Erythroblast (primary cell): ENCODE results near the gene PLPP7.
A peak's percentile ranks its signal among the peaks of the same experiment; 100 is the strongest.

Source experiments
- DNase-seq, 2 experiments: peaks; one replicate each; lab custom pipeline; 2025; lab: John Stamatoyannopoulos, UW
- GATA1 ChIP-seq: IDR thresholded peaks from 2 replicates; pipeline ENCODE4 v1.6.1; 2011; ENCODE audit warnings: low read depth, mild to moderate bottlenecking, control low read depth, low read length, moderate library complexity
- POLR2A ChIP-seq: IDR thresholded peaks from 2 replicates; pipeline ENCODE4 v1.6.1; 2011; ENCODE audit warnings: mild to moderate bottlenecking, low read length

PLPP7 gene

GRCh38 chr9:131281119-131281965, 8.2 kb upstream of the PLPP7 start:
- DNase-seq = no peak

DNA sequence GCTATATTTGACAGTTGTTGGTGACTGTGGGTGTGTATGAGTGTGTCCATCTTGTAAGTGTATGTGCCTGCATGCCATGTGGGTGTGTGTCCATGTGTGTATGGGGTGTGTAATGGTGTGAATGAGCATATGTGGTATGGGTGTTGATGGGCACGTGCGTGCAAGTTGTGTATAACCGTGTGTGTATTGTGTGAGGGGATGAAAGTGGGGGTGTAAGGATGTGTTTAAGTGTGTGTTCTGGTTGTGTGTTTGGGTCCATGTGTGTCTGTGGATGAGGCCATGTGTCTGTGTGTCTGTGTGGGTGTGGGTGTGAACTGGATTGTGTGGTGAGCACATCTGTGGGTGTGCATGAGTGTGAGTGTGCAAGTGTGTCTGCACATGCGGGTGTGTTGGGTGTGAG, 7.3 kb upstream of the PLPP7 start:
- no peak for TF ChIP-seq POLR2A
- no peak for TF ChIP-seq GATA1
- DNase-seq = no peak

More at GRCh38 chr9:131281119-131281965, 8.2 kb upstream of the PLPP7 start:
- no peak for TF ChIP-seq POLR2A
- TF ChIP-seq GATA1 = no peak

DNA sequence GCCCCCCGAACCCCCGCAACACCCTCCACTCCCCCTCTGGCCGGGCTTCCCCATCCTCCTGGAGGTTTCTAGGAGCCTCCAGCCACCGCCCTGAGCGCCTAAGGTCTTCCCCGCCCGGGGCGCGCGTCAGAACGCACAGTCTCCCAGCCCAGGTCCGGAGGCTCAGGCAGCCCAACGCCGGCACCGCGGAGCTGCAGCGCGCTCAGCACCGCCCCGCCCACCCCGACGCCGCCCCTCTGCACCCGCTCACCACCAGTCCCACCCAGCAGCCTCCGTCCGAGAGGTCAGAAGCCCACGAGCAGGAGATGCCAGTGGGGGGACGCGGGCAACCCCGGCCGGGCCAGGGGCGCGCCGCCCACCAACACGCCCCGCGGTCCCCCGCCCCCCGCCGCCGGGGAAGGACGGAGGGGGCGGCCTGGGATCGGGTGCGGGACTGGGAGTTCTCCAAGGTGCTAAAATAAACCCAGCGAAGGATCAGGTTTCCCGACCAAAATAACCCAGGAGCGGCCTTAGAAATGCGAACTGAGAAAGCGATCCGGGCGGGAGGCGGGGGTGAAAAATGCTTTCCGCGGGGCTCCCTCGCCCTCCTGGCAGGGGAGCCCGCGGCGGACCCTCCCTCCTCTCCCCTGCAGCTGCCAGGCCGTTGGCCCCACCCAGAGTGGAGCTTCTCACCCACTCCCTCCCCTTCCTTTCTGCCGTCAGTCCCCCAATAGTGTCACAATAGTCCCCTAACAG, 6.7 kb upstream of the PLPP7 start:
- TF ChIP-seq GATA1 = no peak
- TF ChIP-seq POLR2A = no peak
- DNase-seq = peak; percentile 52 to 56

GRCh38 chr9:131284856-131285255, 4.7 kb upstream of the PLPP7 start:
- TF ChIP-seq POLR2A (no peak), GATA1 (no peak)
- DNase-seq = no peak

- DNase-seq = no peak
- no peak for TF ChIP-seq GATA1
- no peak for TF ChIP-seq POLR2A
Observed at GRCh38 chr9:131287359-131287758, 2.2 kb upstream of the PLPP7 start.

DNA sequence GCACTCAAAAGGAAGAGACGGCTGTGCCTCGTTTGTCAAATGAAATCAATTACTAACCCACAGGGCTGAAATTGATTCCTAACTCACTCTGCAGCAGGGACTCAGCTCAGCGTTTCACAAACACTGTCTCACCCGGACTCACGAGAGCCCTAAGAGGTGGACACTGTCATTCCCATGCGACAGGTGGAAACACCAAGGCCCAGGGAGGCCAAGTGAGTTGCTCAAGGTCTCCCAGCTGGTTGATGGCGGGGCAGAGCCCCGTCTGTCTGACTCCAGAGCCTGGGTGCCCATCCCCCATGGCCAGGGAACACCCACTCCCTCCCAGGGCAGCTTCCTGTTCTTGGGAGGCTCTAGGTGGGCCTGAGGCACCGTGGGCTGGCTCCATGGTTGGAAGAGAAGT, 1.3 kb upstream of the PLPP7 start:
- no peak for DNase-seq
- TF ChIP-seq GATA1 = no peak
- TF ChIP-seq POLR2A = no peak

DNA sequence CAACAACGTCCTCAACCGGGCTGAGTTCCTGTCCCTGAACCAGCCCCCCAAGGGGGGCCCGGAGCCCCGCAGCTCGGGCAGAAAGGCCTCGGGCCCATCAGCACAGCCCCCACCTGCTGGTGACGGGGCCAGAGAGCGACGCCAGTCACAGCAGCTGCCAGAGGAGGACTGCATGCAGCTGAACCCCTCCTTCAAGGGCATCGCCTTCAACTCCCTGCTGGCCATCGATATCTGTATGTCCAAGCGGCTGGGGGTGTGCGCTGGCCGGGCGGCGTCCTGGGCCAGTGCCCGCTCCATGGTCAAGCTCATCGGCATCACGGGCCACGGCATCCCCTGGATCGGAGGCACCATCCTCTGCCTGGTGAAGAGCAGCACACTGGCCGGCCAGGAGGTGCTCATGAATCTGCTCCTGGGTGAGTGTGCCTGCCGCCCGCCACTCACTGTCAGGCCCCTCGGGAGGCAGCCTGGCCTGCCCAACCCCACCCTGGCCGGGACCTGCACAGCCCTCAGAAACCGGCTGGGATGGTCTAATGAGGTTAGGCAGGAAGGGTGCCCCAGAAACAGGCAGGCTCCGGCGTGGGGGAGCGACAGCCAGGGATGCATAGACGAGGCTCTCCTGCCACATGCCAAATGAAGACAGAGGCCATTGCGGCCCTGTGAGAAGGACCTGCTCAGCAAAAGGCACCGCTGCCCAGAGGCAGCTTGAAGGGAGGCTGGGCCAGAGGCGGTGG, 678 bp downstream of the PLPP7 start:
- no peak for DNase-seq
- no peak for TF ChIP-seq GATA1
- TF ChIP-seq POLR2A = no peak

GRCh38 chr9:131290767-131291370, 1.3 kb downstream of the PLPP7 start:
- no peak for TF ChIP-seq GATA1
- no peak for TF ChIP-seq POLR2A
- DNase-seq = no peak

DNA sequence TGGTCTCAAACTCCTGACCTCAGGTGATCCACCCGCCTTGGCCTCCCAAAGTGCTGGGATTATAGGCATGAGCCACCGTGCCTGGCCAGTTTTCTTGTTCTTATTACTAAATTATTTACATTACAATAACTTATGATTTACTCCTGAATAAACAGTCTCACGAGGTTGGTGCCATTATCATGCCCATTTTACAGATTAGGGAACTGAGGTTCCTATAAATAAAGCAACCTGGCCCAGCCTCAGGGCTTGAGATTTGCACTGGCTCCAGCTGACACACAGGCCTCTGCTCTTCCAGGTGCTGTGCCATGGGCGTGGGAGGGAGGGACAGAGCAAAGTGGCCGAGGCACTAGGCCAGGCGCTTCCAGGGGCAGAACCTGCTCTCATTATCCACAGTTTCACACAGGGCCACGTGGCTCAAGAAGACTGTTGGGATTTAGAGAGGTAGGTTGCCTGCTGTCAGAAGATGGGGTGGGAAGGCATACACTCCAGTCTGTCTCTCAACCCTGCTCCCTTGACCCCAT, 2.3 kb downstream of the PLPP7 start:
- TF ChIP-seq POLR2A (no peak), GATA1 (no peak)
- DNase-seq = no peak

- no peak for DNase-seq
- TF ChIP-seq POLR2A (no peak), GATA1 (no peak)
Observed at GRCh38 chr9:131292937-131293336, 3.4 kb downstream of the PLPP7 start.

GRCh38 chr9:131296460-131296859, 6.9 kb downstream of the PLPP7 start:
- DNase-seq = no peak
- no peak for TF ChIP-seq POLR2A
- no peak for TF ChIP-seq GATA1

DNA sequence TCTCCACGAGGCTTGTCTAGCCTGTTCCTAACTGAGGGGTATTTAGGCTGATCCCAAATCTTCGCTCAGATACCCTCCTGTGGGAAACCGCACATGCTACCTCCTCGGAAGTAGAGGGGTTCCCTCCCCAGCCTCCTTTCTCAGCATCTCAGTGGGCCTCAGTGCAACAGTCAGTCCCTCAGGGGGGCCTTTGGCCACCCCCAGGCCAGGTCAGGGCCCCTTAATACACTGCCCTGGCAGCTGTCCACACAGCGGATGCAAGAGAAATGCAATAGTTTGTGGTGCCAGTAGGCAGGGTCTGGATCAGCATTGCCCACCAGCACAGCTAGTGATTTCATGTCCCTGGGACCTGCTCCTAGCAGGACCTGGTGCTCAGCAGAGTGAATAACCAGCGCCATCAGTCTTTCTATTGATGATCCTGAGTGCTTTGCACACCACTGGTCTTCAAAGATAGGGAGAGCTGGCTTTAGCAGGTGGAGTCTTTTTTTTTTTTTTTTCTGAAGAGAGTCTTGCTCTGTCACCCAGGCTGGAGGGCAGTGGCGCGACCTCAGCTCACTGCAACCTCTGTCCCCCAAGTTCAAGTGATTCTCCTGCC, 7.5 kb downstream of the PLPP7 start:
- DNase-seq = peak; percentile 53 to 80
- TF ChIP-seq POLR2A = no peak
- no peak for TF ChIP-seq GATA1

DNA sequence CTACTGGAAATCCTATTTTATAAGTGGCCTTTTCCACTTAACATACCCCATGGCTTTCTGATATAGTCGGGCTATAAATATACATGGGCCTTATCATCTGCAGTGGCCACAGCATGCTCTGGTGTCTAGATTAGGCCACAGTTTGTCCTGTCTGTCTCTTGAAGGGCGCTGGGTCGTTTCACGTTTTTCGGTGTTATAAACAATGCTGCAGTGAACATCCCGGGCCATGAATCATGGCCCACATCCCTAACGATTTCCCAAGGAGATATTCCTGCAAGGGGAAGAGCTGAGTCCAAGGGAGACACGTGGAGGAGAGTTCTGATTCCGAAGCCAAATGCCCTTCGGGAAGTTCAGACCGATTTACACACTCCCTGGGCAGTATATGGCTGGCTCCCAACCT, 8.4 kb downstream of the PLPP7 start:
- TF ChIP-seq GATA1 (peak; percentile 32), POLR2A (no peak)
- DNase-seq = peak; percentile 63 to 87
